Measurements from ENCODE around the gene ACTN4.
"Not testable (repeated sequence)": the region's sequence is repeated elsewhere in the genome, so short reads cannot be mapped to it uniquely, and the experiment has no call there.

The ACTN4 gene

GRCh38 chr19:38753783-38754182, 106.3 kb downstream of the ACTN4 start:
- not testable (repeated sequence) for H3K18ac ChIP-seq (ENCODE audit: low read length); H3K79me1 ChIP-seq (ENCODE audit: low read length); H3K79me2 ChIP-seq (ENCODE audit: control insufficient read depth, insufficient read depth, low read length); H2BK15ac ChIP-seq (replicated peaks; ENCODE audit: low read depth); H2AK5ac ChIP-seq (ENCODE audit: low read length); H3K4me2 ChIP-seq (ENCODE audit: low read length); DNase-seq; H2BK120ac ChIP-seq (ENCODE audit: low read depth, low read length); H3K4me3 ChIP-seq (ENCODE audit: low read length); H3K27me3 ChIP-seq (ENCODE audit: insufficient read depth, low read length, poor library complexity); H3K36me3 ChIP-seq (ENCODE audit: control insufficient read depth, insufficient read depth, low read length); H3K9ac ChIP-seq (ENCODE audit: low read length); H2BK5ac ChIP-seq (ENCODE audit: low read length); H3K4ac ChIP-seq (ENCODE audit: low read depth, low read length); H3K4me1 ChIP-seq (ENCODE audit: control insufficient read depth, low read depth, low read length); H3K27ac ChIP-seq (ENCODE audit: low read depth, low read length); H4K5ac ChIP-seq (ENCODE audit: low read length); H4K8ac ChIP-seq (ENCODE audit: low read depth, low read length); H3K23ac ChIP-seq (ENCODE audit: low read length)
- H3K56ac ChIP-seq (ENCODE audit: low read length), result peak overlapping the region; percentile 15
- no CpG with 5 or more reads among the region's 3 CpGs for WGBS (ENCODE audit: extremely low coverage, insufficient coverage, low lambda C conversion rate)

- H3K18ac ChIP-seq (ENCODE audit: low read length); H3K79me2 ChIP-seq (ENCODE audit: control insufficient read depth, insufficient read depth, low read length); H3K4me2 ChIP-seq (ENCODE audit: low read length); H2AK5ac ChIP-seq (ENCODE audit: low read length); H3K27ac ChIP-seq (ENCODE audit: low read depth, low read length); H3K4ac ChIP-seq (ENCODE audit: low read depth, low read length); H2BK120ac ChIP-seq (ENCODE audit: low read depth, low read length); H2BK5ac ChIP-seq (ENCODE audit: low read length); H4K8ac ChIP-seq (ENCODE audit: low read depth, low read length); H3K9ac ChIP-seq (ENCODE audit: low read length); H2BK15ac ChIP-seq (replicated peaks; ENCODE audit: low read depth); H4K5ac ChIP-seq (ENCODE audit: low read length); H3K4me3 ChIP-seq (ENCODE audit: low read length); H3K36me3 ChIP-seq (ENCODE audit: control insufficient read depth, insufficient read depth, low read length); H3K79me1 ChIP-seq (ENCODE audit: low read length); H3K23ac ChIP-seq (ENCODE audit: low read length); DNase-seq; H3K27me3 ChIP-seq (ENCODE audit: insufficient read depth, low read length, poor library complexity); H3K4me1 ChIP-seq (ENCODE audit: control insufficient read depth, low read depth, low read length): not testable (repeated sequence)
- peak overlapping the region; percentile 15 for H3K56ac ChIP-seq (ENCODE audit: low read length)
- no CpG with 5 or more reads among the region's 2 CpGs for WGBS (ENCODE audit: extremely low coverage, insufficient coverage, low lambda C conversion rate)
These were observed 106.7 kb downstream of the ACTN4 start for GRCh38 chr19:38754196-38754595.

DNA sequence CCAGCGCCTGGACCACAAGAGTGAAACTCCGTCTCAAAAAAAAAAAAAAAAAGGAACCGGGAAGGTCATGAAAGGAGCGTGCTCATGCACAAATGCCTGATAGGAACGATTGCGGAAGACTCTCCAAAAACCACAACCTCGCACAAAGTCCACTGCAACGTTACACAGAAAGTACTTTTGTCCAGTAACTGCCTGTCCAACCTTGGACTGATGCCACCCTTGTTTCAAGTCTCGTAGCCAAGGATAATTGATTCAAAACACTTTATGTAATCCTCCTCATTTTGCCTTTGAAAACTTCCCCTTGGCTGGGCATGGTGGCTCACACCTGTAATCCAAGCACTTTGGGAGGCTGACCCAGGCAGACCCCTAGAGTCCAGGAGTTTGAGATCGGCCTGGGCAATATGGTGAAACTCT, 112.1 kb downstream of the ACTN4 start:
- no peak overlapping the region for H2AK5ac ChIP-seq (ENCODE audit: low read length)
- no peaks in the 10 kb centered on the region for H3K36me3 ChIP-seq (ENCODE audit: control insufficient read depth, insufficient read depth, low read length)
- H3K27ac ChIP-seq (ENCODE audit: low read depth, low read length), result no peak overlapping the region
- H3K18ac ChIP-seq (ENCODE audit: low read length), result no peak overlapping the region
- H2BK5ac ChIP-seq (ENCODE audit: low read length), result no peak overlapping the region
- no peaks in the 10 kb centered on the region for H3K79me1 ChIP-seq (ENCODE audit: low read length)
- no peak overlapping the region for H2BK120ac ChIP-seq (ENCODE audit: low read depth, low read length)
- H4K5ac ChIP-seq (ENCODE audit: low read length), result no peak overlapping the region
- no peak overlapping the region for H2BK15ac ChIP-seq (replicated peaks; ENCODE audit: low read depth)
- H3K4ac ChIP-seq (ENCODE audit: low read depth, low read length), result no peak overlapping the region
- H3K9ac ChIP-seq (ENCODE audit: low read length), result no peak overlapping the region
- no CpG with 5 or more reads among the region's 10 CpGs for WGBS (ENCODE audit: extremely low coverage, insufficient coverage, low lambda C conversion rate)
- DNase-seq, result no peak
- H3K4me1 ChIP-seq (ENCODE audit: control insufficient read depth, low read depth, low read length), result no peaks in the 10 kb centered on the region
- no peak overlapping the region for H3K4me2 ChIP-seq (ENCODE audit: low read length)
- H3K23ac ChIP-seq (ENCODE audit: low read length), result no peak overlapping the region
- no peak overlapping the region for H4K8ac ChIP-seq (ENCODE audit: low read depth, low read length)
- no peak overlapping the region for H3K4me3 ChIP-seq (ENCODE audit: low read length)
- no peaks in the 10 kb centered on the region for H3K79me2 ChIP-seq (ENCODE audit: control insufficient read depth, insufficient read depth, low read length)
- no peak overlapping the region for H3K56ac ChIP-seq (ENCODE audit: low read length)
- H3K27me3 ChIP-seq (ENCODE audit: insufficient read depth, low read length, poor library complexity), result no peaks in the 10 kb centered on the region

GRCh38 chr19:38760805-38761517, 113.5 kb downstream of the ACTN4 start:
- H3K36me3 ChIP-seq (ENCODE audit: control insufficient read depth, insufficient read depth, low read length); H3K27me3 ChIP-seq (ENCODE audit: insufficient read depth, low read length, poor library complexity); H3K56ac ChIP-seq (ENCODE audit: low read length); H3K4ac ChIP-seq (ENCODE audit: low read depth, low read length); H4K5ac ChIP-seq (ENCODE audit: low read length); H2BK5ac ChIP-seq (ENCODE audit: low read length); H4K8ac ChIP-seq (ENCODE audit: low read depth, low read length); H3K79me2 ChIP-seq (ENCODE audit: control insufficient read depth, insufficient read depth, low read length); H2BK120ac ChIP-seq (ENCODE audit: low read depth, low read length); H3K9ac ChIP-seq (ENCODE audit: low read length); H3K27ac ChIP-seq (ENCODE audit: low read depth, low read length); DNase-seq; H3K18ac ChIP-seq (ENCODE audit: low read length); H3K23ac ChIP-seq (ENCODE audit: low read length); H2BK15ac ChIP-seq (replicated peaks; ENCODE audit: low read depth); H3K4me3 ChIP-seq (ENCODE audit: low read length); H3K4me1 ChIP-seq (ENCODE audit: control insufficient read depth, low read depth, low read length); H2AK5ac ChIP-seq (ENCODE audit: low read length); H3K4me2 ChIP-seq (ENCODE audit: low read length); H3K79me1 ChIP-seq (ENCODE audit: low read length): not testable (repeated sequence)
- WGBS (ENCODE audit: extremely low coverage, insufficient coverage, low lambda C conversion rate), result no CpG with 5 or more reads among the region's 6 CpGs

GRCh38 chr19:38761884-38762389, 114.5 kb downstream of the ACTN4 start:
- not testable (repeated sequence) for H2BK15ac ChIP-seq (replicated peaks; ENCODE audit: low read depth); H3K79me1 ChIP-seq (ENCODE audit: low read length); H4K5ac ChIP-seq (ENCODE audit: low read length); H3K4me1 ChIP-seq (ENCODE audit: control insufficient read depth, low read depth, low read length); H3K36me3 ChIP-seq (ENCODE audit: control insufficient read depth, insufficient read depth, low read length); H2BK120ac ChIP-seq (ENCODE audit: low read depth, low read length); H3K4me2 ChIP-seq (ENCODE audit: low read length); H3K23ac ChIP-seq (ENCODE audit: low read length); H3K56ac ChIP-seq (ENCODE audit: low read length); H3K9ac ChIP-seq (ENCODE audit: low read length); H2BK5ac ChIP-seq (ENCODE audit: low read length); H3K27me3 ChIP-seq (ENCODE audit: insufficient read depth, low read length, poor library complexity); DNase-seq; H4K8ac ChIP-seq (ENCODE audit: low read depth, low read length); H3K27ac ChIP-seq (ENCODE audit: low read depth, low read length); H3K79me2 ChIP-seq (ENCODE audit: control insufficient read depth, insufficient read depth, low read length); H3K18ac ChIP-seq (ENCODE audit: low read length); H3K4ac ChIP-seq (ENCODE audit: low read depth, low read length); H2AK5ac ChIP-seq (ENCODE audit: low read length); H3K4me3 ChIP-seq (ENCODE audit: low read length)
- no CpG with 5 or more reads among the region's 9 CpGs for WGBS (ENCODE audit: extremely low coverage, insufficient coverage, low lambda C conversion rate)

- Histone ChIP-seq H3K4me2 (ENCODE audit: low read length) (no peak overlapping the region), H3K4ac (ENCODE audit: low read depth, low read length) (no peak overlapping the region), H3K4me3 (ENCODE audit: low read length) (no peak overlapping the region), H3K36me3 (ENCODE audit: control insufficient read depth, insufficient read depth, low read length) (no peaks in the 10 kb centered on the region), H4K8ac (ENCODE audit: low read depth, low read length) (no peak overlapping the region), H3K18ac (ENCODE audit: low read length) (no peak overlapping the region), H2BK15ac (replicated peaks; ENCODE audit: low read depth) (no peak overlapping the region), H2AK5ac (ENCODE audit: low read length) (no peak overlapping the region), H3K27ac (ENCODE audit: low read depth, low read length) (no peak overlapping the region), H4K5ac (ENCODE audit: low read length) (no peak overlapping the region), H3K23ac (ENCODE audit: low read length) (no peak overlapping the region), H3K79me2 (ENCODE audit: control insufficient read depth, insufficient read depth, low read length) (no peaks in the 10 kb centered on the region), H3K79me1 (ENCODE audit: low read length) (no peaks in the 10 kb centered on the region), H2BK120ac (ENCODE audit: low read depth, low read length) (no peak overlapping the region), H3K9ac (ENCODE audit: low read length) (no peak overlapping the region), H3K27me3 (ENCODE audit: insufficient read depth, low read length, poor library complexity) (no peaks in the 10 kb centered on the region), H2BK5ac (ENCODE audit: low read length) (no peak overlapping the region), H3K56ac (ENCODE audit: low read length) (no peak overlapping the region), H3K4me1 (ENCODE audit: control insufficient read depth, low read depth, low read length) (no peaks in the 10 kb centered on the region)
- no CpG with 5 or more reads among the region's 3 CpGs for WGBS (ENCODE audit: extremely low coverage, insufficient coverage, low lambda C conversion rate)
- DNase-seq, result no peak
These were observed 116.4 kb downstream of the ACTN4 start for GRCh38 chr19:38763795-38764220.
